ENCODE data around the gene PRR32. TPM values are rescaled to one million over a fixed set of nuclear protein-coding genes. Genes with fewer than 3 reads are reported as not detected.

PRR32 gene
- total RNA-seq, 6 donors from 2014 or later: not detected

GRCh38 chrX:126836186-126836585 lies 16.7 kb downstream of the PRR32 start:
- DNase-seq: no peak
- Histone ChIP-seq H3K9me3 (no peaks in the 10 kb centered on the region), H3K36me3 (no peaks in the 10 kb centered on the region), H3K27me3 (no peaks in the 10 kb centered on the region), H3K4me3 (no peak overlapping the region), H3K4me1 (no peaks in the 10 kb centered on the region), H3K27ac (no peak overlapping the region)
- no peak for ATAC-seq (ENCODE audit: low FRiP score in 2 of 2)
- TF ChIP-seq CTCF (IDR thresholded peaks at IDR 0.05): no peak
- no peak for TF ChIP-seq POLR2A (IDR thresholded peaks at IDR 0.05)
- TF ChIP-seq POLR2AphosphoS5 (IDR thresholded peaks at IDR 0.05): no peak
- TF ChIP-seq EP300 (IDR thresholded peaks at IDR 0.05): no peak
- whole genome bisulfite sequencing, 2 donors: 37 to 45% methylated on average over 2 of the region's 2 CpGs

- ATAC-seq (ENCODE audit: low FRiP score in 2 of 2): no peak
- 32 to 67% methylated on average over 3 of the region's 3 CpGs for WGBS, 2 donors
- TF ChIP-seq CTCF (IDR thresholded peaks at IDR 0.05) (no peak), EP300 (IDR thresholded peaks at IDR 0.05) (no peak), POLR2A (IDR thresholded peaks at IDR 0.05) (no peak), POLR2AphosphoS5 (IDR thresholded peaks at IDR 0.05) (no peak)
These were observed 27.6 kb downstream of the PRR32 start for GRCh38 chrX:126847143-126847542.

GRCh38 chrX:126855839-126856524 lies 36.5 kb downstream of the PRR32 start:
- Histone ChIP-seq H3K9me3 (no peaks in the 10 kb centered on the region), H3K27me3 (no peaks in the 10 kb centered on the region), H3K27ac (no peak overlapping the region), H3K36me3 (no peaks in the 10 kb centered on the region), H3K4me1 (no peaks in the 10 kb centered on the region), H3K4me3 (no peak overlapping the region)
- TF ChIP-seq POLR2A (IDR thresholded peaks at IDR 0.05) (no peak), CTCF (IDR thresholded peaks at IDR 0.05) (no peak), POLR2AphosphoS5 (IDR thresholded peaks at IDR 0.05) (no peak), EP300 (IDR thresholded peaks at IDR 0.05) (no peak)
- ATAC-seq (ENCODE audit: low FRiP score in 2 of 2) (no peak), DNase-seq (no peak)
- 67 to 75% methylated on average over 1 to 5 of the region's 5 CpGs for whole genome bisulfite sequencing, 2 donors

More at GRCh38 chrX:126847143-126847542, 27.6 kb downstream of the PRR32 start:
- H3K4me3 ChIP-seq: no peak overlapping the region
- no peaks in the 10 kb centered on the region for H3K4me1 ChIP-seq
- no peaks in the 10 kb centered on the region for H3K9me3 ChIP-seq
- H3K27ac ChIP-seq: no peak overlapping the region
- DNase-seq: no peak
- H3K36me3 ChIP-seq: no peaks in the 10 kb centered on the region
- no peaks in the 10 kb centered on the region for H3K27me3 ChIP-seq
